HCT116 (cell line): Measurements from ENCODE around the gene DDX10.

Experiments
- CEBPB ChIP-seq: IDR thresholded peaks from 2 replicates; pipeline ENCODE4 v1.6.1; 2012; ENCODE audit warnings: low read depth
- CTCF ChIP-seq, 3 experiments: fragments of 200-600 bp in 1 of 3; sonication (generic) in 1 of 3; IDR thresholded peaks in 2 of 3; conservative IDR thresholded peaks in 1 of 3; 2 replicates each; pipeline ENCODE4 v1.5.1; 2012 to 2017; ENCODE audit warnings: low read depth in 2 of 3, low read length in 2 of 3, antibody characterized with exemption in 1 of 3, borderline replicate concordance in 1 of 3, control low read depth in 1 of 3, mild to moderate bottlenecking in 1 of 3, mixed read lengths in 1 of 3, mixed run types in 1 of 3, moderate library complexity in 1 of 3; ENCODE audit not compliant: insufficient read depth in 1 of 3
- EZH2 ChIP-seq: fragments of 200-600 bp; sonication (generic); IDR thresholded peaks from 2 replicates; pipeline ENCODE4 v1.6.1; 2017; ENCODE audit warnings: antibody characterized with exemption, mixed run types
- JUND ChIP-seq: IDR thresholded peaks from 2 replicates; pipeline ENCODE4 v1.6.1; 2012
- POLR2A ChIP-seq: IDR thresholded peaks from 2 replicates; pipeline ENCODE4 v1.7.0; 2011; ENCODE audit warnings: borderline replicate concordance; ENCODE audit not compliant: insufficient read depth, insufficient read length; ENCODE audit errors: extremely low read depth
- REST ChIP-seq: IDR thresholded peaks from 2 replicates; pipeline ENCODE4 v1.6.1; 2012; ENCODE audit warnings: low read depth
- YY1 ChIP-seq: IDR thresholded peaks from 2 replicates; pipeline ENCODE4 v1.6.1; 2011; ENCODE audit warnings: low read length, low read depth, moderate library complexity, mild to moderate bottlenecking; ENCODE audit not compliant: insufficient replicate concordance; ENCODE audit errors: extremely low read depth

- no peak for TF ChIP-seq POLR2A
- no peak for TF ChIP-seq CTCF (IDR thresholded peaks at IDR 0.05 in 2 of 3, conservative IDR thresholded peaks at IDR 0.05 in 1 of 3; ENCODE audit: borderline replicate concordance in 1 of 3, insufficient read depth in 1 of 3, low read depth in 2 of 3, low read length in 2 of 3)
- TF ChIP-seq JUND, result no peak
- TF ChIP-seq EZH2, result no peak
- TF ChIP-seq REST, result no peak
- no peak for TF ChIP-seq CEBPB
- no peak for TF ChIP-seq YY1
These were observed 131.7 kb downstream of the DDX10 start for GRCh38 chr11:108796551-108796950.
